ENCODE data around the gene SRM. TPM values are rescaled to one million over a fixed set of nuclear protein-coding genes. Genes with fewer than 3 reads are reported as not detected.

SRM gene
- total RNA-seq, 2 donors from 2014 or later, result 52.8 to 71.5 TPM

DNA sequence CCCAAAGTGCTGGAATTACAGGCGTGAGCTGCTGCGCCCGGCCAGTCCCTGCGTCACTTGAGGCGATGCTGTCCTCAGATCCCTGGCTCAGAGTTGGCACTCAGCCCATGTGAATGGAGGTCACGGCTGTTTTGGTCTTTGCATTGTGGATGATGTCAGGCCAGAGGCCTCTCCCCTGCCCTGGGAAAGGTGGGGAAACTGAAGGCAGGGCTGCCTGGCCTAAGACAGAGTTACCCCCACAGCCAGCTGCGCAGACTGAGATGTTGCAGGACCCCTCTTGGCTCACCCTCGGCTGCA, 13.6 kb downstream of the SRM start:
- Histone ChIP-seq H3K27me3 (no peaks in the 10 kb centered on the region), H3K27ac (no peak overlapping the region), H3K4me3 (no peak overlapping the region), H3K4me1 (no peaks in the 10 kb centered on the region), H3K36me3 (no peaks in the 10 kb centered on the region), H3K9me3 (no peaks in the 10 kb centered on the region)
- DNase-seq (ENCODE audit: low spot score), result no peak
- no peak for TF ChIP-seq CTCF (IDR thresholded peaks at IDR 0.05)

GRCh38 chr1:11045428-11046269, 14.2 kb downstream of the SRM start:
- H3K27me3 ChIP-seq, result no peaks in the 10 kb centered on the region
- DNase-seq (ENCODE audit: low spot score), result no peak
- TF ChIP-seq CTCF (IDR thresholded peaks at IDR 0.05), result no peak
- no peaks in the 10 kb centered on the region for H3K4me1 ChIP-seq
- H3K27ac ChIP-seq, result no peak overlapping the region
- H3K4me3 ChIP-seq, result no peak overlapping the region
- no peaks in the 10 kb centered on the region for H3K9me3 ChIP-seq
- H3K36me3 ChIP-seq, result no peaks in the 10 kb centered on the region

DNA sequence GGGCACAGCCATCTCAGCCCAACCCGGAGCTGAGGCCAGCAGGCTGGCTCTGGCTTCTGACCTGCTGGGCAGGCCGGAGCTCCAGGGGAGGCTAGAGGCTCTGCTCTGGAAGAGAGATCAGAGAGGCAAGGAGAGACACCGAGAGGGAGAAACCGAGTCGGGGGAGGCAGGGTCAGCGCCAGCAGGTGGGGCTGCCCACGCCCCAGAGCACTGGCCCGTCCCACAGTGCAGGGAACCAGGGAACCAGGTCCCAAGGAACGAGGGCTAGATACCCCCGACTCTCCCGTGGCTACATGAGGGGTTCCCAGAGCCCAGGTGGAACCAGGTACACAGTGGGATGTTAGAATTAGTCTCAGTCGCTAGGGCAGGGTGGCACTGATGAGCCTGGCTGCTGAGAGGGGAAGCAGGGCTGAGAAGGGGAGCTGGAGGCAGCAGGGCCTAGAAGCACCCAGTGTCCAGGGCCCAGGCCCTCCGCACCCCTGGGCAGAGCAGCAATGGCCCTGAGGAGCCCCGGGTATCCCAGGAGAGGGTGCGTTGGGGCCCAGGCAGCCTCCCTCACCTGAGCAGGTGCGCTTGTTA, 14.9 kb downstream of the SRM start:
- no peak for TF ChIP-seq CTCF (IDR thresholded peaks at IDR 0.05)
- H3K27ac ChIP-seq, result no peak overlapping the region
- H3K4me1 ChIP-seq, result no peaks in the 10 kb centered on the region
- no peaks in the 10 kb centered on the region for H3K36me3 ChIP-seq
- H3K9me3 ChIP-seq, result no peaks in the 10 kb centered on the region
- H3K27me3 ChIP-seq, result no peaks in the 10 kb centered on the region
- no peak for DNase-seq (ENCODE audit: low spot score)
- H3K4me3 ChIP-seq, result no peak overlapping the region

DNA sequence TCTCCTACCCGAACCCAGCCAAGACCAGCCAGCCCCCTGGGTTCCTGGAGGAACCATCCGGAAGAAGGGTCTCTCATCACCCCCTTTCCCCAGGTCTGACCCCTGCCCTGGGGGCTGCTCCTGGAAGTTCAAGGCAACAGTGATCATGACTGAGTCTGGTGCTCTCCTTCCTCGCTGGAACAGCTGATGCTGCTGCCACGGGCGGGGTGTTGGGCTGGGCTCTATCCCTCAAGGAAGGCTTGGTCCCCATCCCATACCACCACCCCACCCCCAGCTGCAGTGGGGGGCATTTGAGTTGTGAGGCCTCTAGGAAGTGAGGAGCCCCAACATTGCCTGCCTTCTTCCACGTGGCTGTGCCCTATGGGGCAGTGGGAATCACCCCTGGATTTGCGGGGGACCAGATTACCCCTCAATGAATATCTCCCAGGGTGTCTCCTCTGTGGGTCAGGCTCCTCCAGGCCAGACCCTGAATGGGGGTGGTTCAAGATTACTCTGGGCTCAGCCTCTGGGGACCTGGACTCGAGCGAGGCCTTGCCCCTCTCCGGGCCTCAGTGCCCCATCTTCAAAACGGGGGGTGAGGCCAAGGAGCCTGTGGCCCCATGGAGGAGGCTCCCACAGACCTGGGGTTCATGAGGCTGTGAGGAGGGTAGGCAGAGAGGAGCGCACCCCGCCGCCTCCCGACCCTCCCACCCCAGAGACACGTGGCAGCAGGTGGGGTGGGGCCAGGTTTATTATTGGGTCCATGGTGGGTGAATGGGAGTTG, 15.6 kb downstream of the SRM start:
- H3K36me3 ChIP-seq, result no peaks in the 10 kb centered on the region
- TF ChIP-seq CTCF (IDR thresholded peaks at IDR 0.05), result no peak
- H3K27me3 ChIP-seq, result no peaks in the 10 kb centered on the region
- no peak overlapping the region for H3K27ac ChIP-seq
- no peaks in the 10 kb centered on the region for H3K9me3 ChIP-seq
- DNase-seq (ENCODE audit: low spot score), result no peak
- no peaks in the 10 kb centered on the region for H3K4me1 ChIP-seq
- H3K4me3 ChIP-seq, result no peak overlapping the region

DNA sequence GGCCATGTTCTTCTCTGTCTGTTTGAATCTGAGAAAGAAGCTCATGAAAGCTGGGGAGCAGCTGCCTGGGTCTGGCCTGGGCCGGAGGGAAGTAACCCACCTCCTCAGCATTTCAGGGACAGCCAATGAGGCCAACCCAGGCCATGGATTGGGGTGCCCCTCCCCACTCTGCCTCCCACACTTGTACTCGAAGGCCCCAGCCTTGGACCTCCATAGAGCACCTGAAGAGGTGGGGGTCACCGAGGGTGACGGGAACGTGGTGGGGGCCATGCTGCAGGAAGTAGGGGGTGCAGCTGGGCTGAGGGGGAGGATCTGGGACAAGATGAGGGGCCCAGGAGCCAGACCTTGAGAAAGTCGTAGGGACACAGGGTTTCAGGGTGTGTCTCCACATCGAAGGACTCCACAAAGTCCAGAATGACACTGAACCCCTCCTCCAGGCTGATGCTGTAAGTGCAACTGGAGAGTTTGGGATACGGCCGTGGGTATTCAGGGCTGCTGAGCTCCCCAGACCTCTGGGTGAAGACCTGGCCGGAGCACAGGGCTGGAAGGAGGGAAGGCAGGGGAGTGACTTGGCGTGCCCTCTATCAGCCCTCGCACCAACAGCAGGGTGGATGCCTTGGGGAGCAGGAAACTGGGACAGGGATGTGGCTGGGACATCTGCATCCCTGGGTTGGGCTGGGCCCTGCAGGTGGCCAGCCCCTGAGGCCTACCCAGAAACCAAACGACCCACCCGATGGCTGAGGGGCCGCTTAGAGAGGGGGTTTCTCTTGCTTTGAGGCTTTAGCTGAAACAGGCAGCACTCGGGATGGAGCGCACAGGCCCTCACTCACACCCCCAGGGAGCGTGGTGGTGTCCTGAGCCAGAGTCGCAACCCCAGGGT, 16.6 kb downstream of the SRM start:
- H3K4me3 ChIP-seq, result no peak overlapping the region
- no peaks in the 10 kb centered on the region for H3K27me3 ChIP-seq
- TF ChIP-seq CTCF (IDR thresholded peaks at IDR 0.05), result no peak
- DNase-seq (ENCODE audit: low spot score), result no peak
- H3K9me3 ChIP-seq, result no peaks in the 10 kb centered on the region
- H3K36me3 ChIP-seq, result no peaks in the 10 kb centered on the region
- no peak overlapping the region for H3K27ac ChIP-seq
- peaks cover 0 to 2% of the 10 kb centered on the region in 2 donors for H3K4me1 ChIP-seq

All from right atrium auricular region (tissue), 2 donors.